Cardiac septum (tissue), 1 donor: ENCODE measurements around the gene KY. TPM values are rescaled to one million over a fixed set of nuclear protein-coding genes. Genes with fewer than 3 reads are reported as not detected.

Experiments used
- DNase-seq: peaks from one replicate; pipeline ENCODE4 v3.0.0-alpha.2; 2020; ENCODE audit warnings: low spot score
- intact Hi-C: fragments of 100-400 bp; cut with DNase I; formaldehyde crosslinking; loops from one replicate; pipeline ENCODE4 v1.14.0; 2022
- long read RNA-seq: library from polyadenylated mRNA; unstranded; transcript quantifications from one replicate; pipeline ENCODE4 v2.0.0, GENCODE V29; 2021
- total RNA-seq: library from RNA; stranded (reverse); fragmentation: NEBNext Ultra II Directional; extraction: Animal tissue kit (Norgen Biotek cat#: 25700); gene quantifications from one replicate; pipeline ENCODE4 v1.2.1, GENCODE V29; 2021
- donor health status: DM: no; HTN: no; CAD: no.

The KY gene, protein sequence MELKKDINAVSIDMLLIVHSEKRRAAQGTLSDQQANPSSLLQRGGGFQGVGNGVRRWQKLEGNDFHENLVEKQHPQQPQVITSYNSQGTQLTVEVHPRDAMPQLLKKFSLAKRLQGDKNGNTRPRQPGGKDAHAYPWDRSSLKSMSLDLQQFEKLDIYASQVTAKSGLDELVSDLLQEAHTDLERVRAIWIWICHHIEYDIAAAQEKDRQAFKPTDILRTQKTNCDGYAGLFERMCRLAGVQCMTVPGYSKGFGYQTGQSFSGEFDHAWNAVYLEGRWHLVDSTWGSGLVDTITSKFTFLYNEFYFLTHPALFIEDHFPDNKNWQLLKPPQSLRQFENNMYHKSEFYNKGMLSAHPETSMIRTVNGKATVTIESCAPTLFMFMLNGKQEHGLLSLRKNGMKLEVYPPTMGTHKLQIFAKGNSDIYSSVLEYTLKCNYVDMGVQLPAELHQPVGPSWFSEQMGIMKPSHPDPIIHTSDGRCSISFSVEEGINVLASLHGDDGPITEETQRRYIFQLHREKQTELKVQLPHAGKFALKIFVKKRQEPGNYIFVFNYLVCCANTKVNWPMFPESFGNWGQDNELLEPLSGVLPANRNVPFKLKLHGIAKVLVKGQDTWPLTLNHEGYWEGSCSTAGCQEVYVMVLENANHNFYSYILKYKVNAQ
- total RNA-seq = 3.9 TPM
- long read RNA-seq, partial matches to known transcripts = 0 of 1 reads
- long read RNA-seq, other reads (novel, unspliced or antisense) = 1 of 1 reads

DNA sequence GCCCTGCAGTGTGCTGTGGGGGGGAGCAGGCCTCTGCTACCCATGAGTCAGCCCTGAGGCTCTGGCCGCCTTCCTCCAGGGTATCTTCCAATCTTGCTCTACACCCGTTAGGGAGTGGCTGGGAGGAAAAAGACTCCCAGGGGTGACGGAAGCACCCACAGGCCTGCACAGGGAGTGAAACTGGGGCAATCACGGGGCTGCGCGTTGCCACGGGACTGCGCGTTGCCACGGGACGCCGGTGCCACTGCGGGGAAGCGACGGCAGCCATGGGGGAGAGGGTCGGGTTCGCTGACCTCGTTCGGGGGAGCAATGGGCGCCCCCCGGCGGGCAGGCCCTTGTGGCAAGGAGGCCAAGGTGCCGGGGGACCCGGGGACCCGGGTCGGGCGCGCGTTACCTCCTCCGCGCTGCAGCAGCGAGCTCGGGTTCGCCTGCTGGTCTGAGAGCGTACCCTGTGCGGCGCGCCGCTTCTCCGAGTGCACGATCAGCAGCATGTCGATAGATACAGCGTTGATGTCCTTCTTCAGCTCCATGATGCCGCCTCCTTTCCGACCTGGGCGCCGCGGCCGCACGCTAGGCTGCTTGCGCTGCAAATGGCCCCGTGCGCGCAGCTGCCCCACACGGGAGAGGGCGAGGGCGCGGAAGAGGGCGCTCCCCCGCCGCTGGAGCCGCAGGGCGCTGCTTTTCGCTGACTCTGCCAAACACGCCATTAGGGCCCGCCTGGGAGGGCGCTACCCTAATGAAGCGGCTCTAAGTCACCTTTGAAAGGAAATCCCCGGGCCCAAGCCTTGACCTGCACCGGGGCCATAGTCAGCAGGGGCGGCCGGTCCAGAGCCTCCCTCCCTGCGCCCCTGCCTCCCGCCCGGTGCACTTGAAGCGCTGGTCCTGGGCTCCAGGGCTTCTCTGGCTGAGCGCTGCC lies at the start of gene KY:
KY (minus strand) TSS at position 592 of the 916 bp plus-strand sequence; CDS start at position 530, 62 bp downstream.
- intact Hi-C loops = loop anchor here (2.0 to 5.0 kb wide), 3 partner anchors 26 to 104 kb away; no protein-coding TSS in a partner anchor
- DNase-seq = peak; percentile 87

DNA sequence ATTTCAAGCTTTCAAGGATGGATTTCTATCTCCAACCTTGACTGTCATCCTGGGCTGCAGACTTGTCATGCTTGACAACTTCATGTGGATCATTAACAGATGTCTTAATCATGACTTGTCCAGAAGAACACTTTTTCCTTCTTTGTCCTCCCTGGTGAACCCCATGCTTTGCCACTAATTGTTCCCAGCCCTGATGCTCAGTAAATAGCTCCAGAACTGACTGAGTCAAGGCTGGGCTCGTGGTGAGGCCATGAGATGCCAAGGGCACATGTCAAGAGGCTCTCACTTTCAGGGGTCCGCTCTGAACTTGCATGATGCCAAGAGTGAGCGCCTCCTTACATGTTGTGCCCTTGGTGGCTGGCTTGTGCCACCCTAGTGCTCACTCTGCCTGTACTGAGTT lies 48.9 kb upstream of the KY start:
- DNase-seq = no peak
- intact Hi-C loops = loop anchor here (2.0 to 5.0 kb wide), 2 partner anchors 47 to 53 kb away; partner anchors contain the start of gene KY

DNA sequence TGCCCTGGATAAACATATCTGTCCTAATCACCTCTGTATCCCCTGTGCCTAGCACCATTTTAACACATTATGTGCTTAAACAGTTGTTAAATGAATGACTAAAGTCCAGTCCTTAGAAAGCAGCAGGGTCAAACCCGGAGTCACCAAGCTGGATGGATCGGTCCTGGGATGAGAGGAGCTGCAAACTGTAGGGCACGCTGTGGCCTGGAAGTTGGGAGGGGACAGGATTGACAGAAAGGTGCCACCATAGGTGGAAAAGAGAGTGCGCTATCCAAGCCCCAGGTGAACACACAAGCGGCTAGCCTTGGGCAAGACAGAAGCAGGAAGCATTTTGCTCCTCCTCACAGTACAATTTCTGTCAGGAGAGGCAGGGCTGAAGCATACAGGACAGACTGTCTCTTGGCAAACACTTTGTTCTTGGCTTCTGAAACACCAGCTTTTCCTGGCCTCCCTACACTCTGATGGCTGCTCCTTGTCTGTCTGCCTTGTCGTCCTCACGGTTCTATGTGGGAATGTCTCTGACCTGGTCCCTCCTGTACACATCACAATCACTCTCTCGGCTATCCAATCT lies 48.4 kb upstream of the KY start:
- DNase-seq = no peak
- intact Hi-C loops = loop anchor here (2.0 to 5.0 kb wide), 2 partner anchors 47 to 54 kb away; partner anchors contain the start of gene KY

DNA sequence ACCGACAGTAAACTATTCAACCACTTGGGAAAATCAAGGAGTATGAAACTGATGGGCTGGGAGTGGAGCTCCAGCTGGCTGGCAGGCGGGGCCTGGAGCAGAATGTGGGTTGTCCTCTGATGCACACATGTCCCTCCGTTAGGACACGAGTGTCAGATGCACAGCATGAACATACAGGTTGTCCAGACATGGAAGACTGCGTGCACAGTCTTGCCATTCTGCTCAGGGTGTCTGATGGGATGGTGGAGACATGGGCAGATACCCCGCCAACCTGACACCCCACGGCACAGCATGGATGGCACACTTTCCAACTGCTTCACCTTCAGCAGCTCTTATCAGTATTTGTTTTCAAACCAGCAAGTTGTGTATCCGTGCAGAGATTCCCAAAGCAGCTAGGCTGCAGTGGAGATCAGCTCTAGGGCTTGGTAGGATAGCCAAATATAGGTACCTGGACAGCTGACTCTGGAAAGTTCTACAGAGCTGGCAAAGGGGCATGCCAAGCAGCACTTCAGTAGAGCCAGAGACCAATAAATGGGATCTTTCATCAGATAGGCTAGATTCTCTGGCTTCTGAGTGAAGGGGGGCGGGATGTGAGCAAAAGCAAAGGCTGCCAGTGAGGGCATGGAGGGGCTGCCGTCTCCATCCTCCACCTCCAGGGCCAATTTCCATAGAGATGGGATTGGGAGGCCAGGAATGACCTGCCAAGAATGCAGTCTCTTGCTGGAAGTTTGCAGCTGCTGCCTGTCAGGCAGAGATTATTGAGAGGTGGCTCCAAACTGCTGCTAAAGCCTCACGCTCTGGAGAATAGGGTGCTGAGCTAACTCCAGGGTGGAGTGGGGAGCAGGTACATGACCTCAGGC lies 47.2 kb upstream of the KY start:
- intact Hi-C loops = loop anchor here (2.0 to 5.0 kb wide), 2 partner anchors 46 to 55 kb away; partner anchors contain the start of gene KY
- no peak for DNase-seq

DNA sequence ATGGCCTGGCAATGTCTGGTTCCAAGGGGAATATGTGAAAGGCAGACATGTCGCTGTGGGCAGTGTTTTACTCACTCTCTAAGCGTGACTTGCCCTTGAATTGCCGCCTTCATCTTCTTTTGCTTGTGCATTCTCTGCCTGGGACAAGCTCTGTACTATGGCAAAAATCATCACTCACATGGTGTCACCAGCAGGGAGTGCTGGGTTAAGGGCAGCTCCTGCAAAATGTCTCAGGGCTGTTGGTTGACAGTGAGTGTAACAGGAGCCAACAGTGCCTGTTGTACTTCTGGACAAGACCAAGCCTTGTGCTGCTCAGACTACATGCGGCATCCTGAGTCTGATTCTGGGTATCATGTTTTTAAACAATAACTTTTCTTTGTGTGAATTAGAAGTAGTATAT lies 45.3 kb upstream of the KY start:
- DNase-seq = no peak
- intact Hi-C loops = loop anchor here (5.0 kb wide), 1 partner anchor 44 kb away; the partner anchor contains the start of gene KY

DNA sequence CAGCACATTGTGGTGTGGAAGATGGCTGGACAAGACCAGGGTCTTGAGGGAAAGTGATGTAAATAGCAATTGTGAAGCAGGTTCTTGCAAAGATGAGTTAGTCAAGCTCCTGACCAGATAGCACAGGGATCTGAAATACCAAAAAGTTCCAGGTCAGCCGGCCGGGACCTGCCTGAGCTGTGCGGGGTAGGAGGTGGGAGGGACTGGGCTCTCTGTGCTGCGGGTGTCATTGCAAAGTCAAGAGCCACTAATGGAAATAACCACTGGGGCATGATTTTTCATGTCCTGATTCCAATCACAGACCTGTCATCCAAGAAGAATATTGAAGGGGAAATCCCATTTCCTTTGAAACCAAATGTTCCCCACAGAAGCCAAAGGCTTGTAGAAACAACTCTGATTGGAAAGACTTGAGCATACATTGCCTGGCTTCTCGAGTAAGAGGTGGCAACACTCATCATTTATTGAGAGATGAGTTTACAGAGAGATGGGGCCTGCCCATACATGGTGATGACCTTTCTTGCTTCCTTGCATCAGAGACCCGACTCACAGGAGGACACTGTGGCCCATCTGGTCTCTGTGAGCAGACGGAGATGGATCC lies 44.2 kb upstream of the KY start:
- no peak for DNase-seq
- intact Hi-C loops = loop anchor here (5.0 kb wide), 1 partner anchor 43 kb away; the partner anchor contains the start of gene KY

DNA sequence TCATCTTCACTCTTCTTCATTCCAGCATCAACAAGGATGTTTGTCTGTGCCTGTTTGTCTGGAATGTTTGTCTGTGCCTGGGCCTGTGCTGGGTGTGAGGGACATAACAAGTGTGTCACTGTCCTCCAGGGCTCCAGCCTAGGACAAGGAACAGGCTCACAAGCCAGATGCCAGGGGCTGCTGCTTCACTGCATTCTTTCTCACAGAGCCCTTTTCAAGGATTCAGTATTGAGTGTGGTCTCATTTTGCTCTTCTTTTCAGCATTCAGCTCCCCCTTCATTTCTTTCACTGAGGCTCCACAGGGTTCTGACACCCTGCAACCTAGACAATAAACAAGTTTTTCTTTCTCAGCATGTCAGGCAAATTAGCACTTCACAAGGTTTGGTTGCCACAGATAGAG lies 43.6 kb upstream of the KY start:
- no peak for DNase-seq
- intact Hi-C loops = no loop called here

DNA sequence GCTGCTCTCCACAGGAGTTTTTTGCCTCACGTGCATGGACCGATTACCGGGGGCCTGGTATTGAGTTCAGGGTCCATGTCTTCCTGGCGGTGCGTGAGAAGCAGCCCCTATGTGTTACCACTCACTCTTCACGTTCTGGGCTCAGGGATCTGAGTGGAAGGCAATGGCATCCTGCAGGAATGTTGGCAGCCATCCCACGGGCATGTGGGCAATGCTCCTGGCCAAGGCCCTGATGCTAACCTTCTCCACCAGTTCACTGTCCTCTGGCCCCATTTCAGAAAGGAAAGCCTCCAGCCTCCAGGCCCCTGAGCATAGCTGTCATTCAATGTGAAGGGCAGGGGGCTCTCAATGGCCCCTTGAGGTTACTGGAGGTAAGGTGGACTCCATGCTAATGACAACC lies 43.0 kb upstream of the KY start:
- DNase-seq = no peak
- intact Hi-C loops = no loop called here

DNA sequence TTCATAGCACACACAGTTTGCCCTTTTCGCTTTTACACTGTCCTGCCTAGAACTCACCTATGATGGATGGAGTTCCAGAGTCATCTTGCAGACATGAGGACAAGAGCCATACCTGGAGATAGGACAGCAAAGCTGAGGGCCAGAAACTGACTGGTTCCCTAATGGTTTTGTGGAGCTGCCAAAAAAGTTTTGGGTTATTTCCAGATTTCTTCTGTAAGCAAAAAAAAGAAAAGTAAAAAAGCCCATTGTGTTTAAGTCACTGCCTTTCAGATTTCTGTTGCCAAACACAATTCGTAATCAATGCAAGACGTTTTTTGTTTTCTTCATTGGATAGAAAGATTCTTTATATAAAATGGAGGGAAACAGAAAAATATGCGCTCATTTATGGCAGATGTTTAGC lies 42.4 kb upstream of the KY start:
- DNase-seq = no peak
- intact Hi-C loops = no loop called here

DNA sequence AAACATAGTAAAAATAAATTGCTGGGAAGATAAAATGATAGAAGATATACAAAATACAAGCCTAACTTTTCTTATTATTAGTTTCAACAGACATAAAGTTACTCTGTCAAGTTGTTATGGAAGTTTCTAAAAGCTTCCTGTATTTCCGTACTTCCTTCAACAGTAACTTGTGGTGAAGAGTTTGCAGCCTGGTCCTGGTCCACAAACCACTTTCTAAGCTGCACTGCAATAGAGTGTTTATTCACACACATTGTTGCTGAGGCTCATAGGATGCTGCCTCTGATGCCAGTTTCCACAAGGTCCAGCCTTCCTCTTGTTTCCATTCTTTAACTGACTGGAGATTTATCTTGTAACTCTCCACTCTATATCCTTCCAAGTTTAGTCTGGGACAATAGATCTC lies 39.4 kb upstream of the KY start:
- no peak for DNase-seq
- intact Hi-C loops = no loop called here

DNA sequence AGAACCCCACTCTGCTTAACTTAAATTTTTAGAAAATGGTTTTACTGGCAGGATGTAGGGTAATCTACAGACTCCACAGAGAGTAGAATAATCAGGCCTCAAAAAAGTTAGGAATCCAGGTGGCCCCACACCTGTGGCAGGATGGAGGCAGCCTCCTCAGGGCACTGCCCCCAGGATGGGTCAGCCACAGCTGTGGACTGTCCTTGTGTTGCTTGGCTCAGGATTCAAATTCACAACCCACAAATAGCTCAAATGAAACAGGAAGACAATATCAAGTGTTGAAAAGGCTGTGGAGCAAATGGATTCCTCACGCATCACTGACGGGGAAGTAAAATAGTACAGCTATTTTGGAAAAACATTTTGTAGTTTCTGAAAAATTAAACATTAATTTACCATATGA lies 36.8 kb upstream of the KY start:
- intact Hi-C loops = no loop called here
- no peak for DNase-seq

DNA sequence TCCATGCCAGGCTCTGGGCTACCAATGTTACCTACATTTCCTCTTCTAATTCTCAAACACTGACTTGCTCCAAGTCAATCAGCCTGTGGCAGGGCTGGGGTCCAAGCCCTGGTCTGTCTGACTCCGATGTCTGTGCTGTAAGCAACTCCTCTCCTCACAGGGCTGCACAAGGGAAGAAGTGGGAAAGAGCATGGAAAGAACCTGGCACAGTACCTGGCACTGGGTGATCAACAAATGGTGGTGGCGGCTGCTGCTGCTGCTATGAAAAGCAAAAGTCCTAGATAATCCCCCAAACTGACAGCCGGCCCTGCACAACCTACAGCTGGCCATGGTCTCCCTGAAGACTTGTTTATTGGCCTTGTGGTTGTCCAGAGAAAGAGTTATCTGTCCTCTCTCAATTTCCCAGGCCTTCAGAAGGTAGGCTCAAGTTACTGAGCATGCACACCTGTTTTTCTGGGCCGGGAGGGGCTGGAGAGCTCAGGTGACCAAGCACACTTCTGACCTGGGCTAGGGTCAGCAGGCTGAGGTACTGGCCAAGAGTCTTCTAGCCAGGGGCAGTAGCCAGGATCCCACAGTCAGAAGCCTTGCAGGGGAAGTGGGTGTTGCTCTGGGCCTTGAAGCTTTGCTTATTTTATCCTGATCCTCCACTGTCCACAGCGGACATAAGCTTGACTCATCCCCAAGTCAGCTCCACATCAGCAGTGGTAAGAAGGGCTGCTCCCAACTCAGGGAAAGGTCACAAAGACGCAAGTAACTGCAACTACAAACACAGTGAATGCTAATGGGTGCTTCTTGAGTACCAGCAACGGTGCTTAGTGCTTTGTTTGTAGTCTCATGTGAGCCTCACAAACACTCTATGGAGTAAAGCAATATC lies 35.3 kb upstream of the KY start:
- no peak for DNase-seq
- intact Hi-C loops = no loop called here

DNA sequence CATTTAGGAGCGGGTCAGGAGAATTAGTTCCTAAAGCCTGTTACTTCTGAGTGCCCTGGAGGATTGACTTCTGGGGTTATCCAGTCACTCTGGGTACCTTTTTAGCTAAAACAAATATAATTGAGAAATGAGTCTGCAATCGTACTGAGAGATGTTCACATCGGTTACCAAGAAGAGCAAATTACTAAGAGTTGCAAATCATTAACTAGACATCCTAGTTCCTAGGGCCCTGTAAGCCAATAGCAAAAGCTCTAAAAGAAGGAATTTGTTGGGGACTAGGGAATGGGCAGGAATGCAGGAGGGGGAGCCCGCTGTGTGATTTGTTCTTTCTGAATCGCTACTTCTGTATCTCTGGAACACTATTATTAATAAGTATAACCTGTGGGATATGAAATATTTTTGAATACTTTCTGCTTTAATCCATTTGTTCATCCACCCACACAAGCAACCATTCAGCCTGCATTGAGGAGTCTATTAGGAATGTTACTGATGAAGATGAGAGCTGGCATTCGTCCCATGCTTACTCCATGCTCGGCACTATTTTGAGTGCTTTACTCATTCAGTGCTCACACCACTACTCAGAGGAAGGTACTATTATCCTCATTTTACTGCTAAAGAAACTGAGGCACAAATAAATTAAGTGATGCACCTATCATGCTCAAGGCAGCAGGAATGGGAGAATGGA lies 31.5 kb upstream of the KY start:
- intact Hi-C loops = no loop called here
- no peak for DNase-seq

DNA sequence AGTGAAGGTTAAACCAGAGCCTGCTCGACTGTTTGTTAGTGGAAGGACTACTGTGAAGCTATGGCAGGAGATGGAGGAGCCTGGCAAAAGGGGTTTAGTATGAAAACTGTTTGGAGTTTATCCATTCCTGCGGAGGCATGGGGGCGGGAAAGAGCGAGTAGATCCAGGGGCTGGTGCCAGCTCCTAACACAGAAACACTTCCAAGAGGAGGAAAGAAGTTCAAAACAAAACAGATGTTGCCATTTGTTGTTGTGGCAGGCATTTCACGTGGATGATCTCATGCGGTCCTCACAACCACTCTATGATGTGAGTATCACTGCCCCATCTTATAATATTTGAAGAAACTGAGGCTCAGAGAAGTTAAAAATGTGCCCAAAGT lies 30.7 kb upstream of the KY start:
- intact Hi-C loops = no loop called here

DNA sequence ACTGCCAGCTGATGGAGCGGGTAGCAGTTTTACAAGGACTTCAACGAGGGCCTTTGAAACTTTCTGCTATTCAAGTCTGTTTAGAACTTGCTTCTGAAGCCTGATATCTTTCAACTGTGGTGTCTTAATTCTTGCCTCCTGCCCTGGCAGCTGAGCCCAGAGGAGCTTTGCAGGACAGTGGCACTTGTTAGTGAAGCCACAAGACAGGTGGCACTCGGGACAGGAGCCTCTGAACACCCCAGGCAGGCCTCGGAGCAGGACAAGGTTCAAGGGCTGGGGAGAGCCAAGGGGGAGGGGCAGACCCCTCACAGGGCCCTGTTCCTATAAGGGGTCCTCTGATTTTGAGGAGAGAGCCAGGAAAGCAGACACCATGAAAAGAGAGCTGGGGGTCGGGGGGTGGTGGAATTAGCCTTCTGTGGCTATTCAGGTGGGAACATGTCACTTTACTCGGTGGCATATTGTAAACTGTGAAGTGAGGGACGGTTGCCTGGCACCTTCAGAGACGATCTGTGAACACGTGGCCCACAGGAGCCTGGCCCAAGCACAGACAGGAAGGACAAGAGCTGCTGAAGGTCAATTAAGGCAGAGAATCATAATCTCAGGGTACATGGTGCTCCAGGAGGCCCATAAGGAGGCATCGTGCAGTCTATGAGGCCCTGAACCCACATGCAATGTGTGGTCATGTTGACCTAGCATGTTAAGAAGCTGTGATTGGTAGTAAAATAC lies 30.1 kb upstream of the KY start:
- intact Hi-C loops = no loop called here
- DNase-seq = no peak

More for the DNA sequence above, 30.7 kb upstream of the KY start:
- no peak for DNase-seq

DNA sequence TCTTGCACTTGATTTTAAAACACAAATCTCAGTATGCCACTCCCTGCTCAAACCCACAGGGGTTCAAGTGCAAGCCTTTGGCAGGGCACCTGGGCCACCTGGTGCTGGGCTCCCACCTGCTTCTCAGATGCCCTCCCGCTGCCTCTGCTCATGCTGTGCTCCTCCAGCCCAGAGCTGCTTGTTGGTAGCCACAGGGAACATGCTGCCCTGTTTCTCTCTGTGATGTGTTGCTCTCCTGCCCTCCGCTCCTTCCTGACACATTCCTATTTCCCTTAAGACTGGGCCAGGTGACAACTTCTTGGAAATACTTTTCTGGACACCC lies 27.1 kb upstream of the KY start:
- DNase-seq = no peak
- intact Hi-C loops = loop anchor here (2.0 kb wide), 1 partner anchor 27 kb away; the partner anchor contains the start of gene KY
